Neural progenitor cell (in vitro differentiated cells): ENCODE results near the gene WDR31.
"Not testable (repeated sequence)": the region's sequence is repeated elsewhere in the genome, so short reads cannot be mapped to it uniquely, and the experiment has no call there.

Experiments
- EZH2 ChIP-seq: fragments of 200-600 bp; sonication (generic); IDR thresholded peaks from 2 replicates; pipeline ENCODE4 v1.6.1; 2017; ENCODE audit warnings: antibody characterized with exemption, mild to moderate bottlenecking, moderate library complexity
- EZH2phosphoT487 ChIP-seq: fragments of 200-600 bp; sonication (generic); IDR thresholded peaks from 2 replicates; pipeline ENCODE4 v1.6.1; 2017; ENCODE audit warnings: antibody characterized with exemption
- TF ChIP-seq, protein P1 (sequence below): fragments of 200-600 bp; sonication (generic); IDR thresholded peaks from 2 replicates; pipeline ENCODE4 v1.5.1; 2017; ENCODE audit warnings: antibody characterized with exemption, mild to moderate bottlenecking

DNA sequence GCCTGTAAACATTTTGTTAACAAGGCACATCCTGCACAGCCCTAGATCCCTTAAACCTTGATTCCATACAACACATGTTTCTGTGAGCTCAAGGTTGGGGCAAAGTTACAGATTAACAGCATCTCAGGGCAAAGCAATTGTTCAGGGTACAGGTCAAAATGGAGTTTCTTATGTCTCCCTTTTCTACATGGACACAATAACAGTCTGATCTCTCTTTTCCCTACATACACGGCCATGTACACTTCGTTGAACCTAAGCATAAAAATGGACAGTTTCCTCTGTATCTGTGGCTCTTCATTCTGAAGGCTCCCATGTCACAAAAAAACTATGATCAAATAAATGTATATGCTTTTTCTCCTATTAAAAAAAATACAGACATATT, 39.7 kb upstream of the WDR31 start:
- TF ChIP-seq, protein P1, sequence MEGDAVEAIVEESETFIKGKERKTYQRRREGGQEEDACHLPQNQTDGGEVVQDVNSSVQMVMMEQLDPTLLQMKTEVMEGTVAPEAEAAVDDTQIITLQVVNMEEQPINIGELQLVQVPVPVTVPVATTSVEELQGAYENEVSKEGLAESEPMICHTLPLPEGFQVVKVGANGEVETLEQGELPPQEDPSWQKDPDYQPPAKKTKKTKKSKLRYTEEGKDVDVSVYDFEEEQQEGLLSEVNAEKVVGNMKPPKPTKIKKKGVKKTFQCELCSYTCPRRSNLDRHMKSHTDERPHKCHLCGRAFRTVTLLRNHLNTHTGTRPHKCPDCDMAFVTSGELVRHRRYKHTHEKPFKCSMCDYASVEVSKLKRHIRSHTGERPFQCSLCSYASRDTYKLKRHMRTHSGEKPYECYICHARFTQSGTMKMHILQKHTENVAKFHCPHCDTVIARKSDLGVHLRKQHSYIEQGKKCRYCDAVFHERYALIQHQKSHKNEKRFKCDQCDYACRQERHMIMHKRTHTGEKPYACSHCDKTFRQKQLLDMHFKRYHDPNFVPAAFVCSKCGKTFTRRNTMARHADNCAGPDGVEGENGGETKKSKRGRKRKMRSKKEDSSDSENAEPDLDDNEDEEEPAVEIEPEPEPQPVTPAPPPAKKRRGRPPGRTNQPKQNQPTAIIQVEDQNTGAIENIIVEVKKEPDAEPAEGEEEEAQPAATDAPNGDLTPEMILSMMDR, result not testable (repeated sequence)
- not testable (repeated sequence) for TF ChIP-seq EZH2, EZH2phosphoT487
